ENCODE results near the gene ZNF100.
"Not testable (repeated sequence)": the region's sequence is repeated elsewhere in the genome, so short reads cannot be mapped to it uniquely, and the experiment has no call there.

Gene ZNF100

DNA sequence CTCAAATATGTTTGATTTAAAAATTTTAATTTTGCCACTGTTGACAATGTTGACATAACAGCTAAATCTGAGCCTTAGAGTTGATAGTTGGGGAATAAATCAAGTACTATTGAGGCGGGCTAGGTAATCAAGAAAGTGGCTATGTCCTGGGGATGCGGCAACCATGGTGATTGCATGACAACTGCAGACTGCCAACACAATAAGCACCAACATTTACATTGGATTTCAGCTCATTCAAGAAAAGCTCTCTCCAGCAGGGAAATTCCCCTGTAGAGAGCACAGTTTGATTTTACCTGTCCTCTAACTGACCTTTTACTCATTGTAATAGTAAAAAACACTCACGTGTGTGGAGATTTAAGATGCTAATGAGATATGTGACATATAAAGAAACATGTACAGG, 63.1 kb downstream of the ZNF100 start:
- DNase-seq (ENCODE audit: low read depth in 2 of 2): no peak

DNA sequence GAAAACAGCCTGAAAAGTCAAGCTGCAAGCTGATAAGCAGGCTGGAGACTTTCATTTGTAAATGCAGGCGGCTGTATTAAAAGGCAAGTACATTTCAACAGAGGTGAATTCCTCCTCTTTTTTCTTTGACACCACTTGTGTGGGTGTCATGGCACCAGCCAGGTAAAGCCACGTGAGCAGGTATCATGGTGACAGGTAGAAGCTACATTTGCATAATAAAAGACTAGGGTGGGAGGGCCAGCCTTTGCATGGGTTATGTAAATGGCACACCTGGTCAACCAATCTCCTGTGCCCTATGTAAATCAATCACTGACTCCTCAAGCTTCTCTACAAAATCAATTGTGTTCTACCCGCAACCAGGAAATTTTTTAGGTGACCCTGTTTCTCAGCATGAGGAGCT, 68.2 kb downstream of the ZNF100 start:
- no peak for DNase-seq (ENCODE audit: low read depth in 2 of 2)

DNA sequence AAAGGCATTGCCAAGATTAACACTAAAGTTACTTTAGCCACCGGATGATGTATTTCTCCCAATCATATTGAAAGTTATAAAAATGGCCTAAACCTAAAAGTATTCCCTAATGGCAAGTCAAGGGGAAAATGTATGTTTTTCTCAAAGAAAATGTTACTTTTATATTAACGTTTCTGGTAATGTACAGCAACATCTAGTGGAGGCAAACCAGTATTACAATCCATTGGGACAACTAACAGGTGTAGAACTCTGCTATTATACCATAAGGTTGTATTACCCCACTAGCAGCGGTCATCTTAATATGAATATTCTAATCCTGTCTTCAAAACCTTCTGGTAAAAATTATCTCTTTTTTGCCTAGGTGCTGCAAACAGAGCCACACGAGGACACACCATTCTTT, 69.2 kb downstream of the ZNF100 start:
- DNase-seq (ENCODE audit: low read depth in 2 of 2): no peak

DNA sequence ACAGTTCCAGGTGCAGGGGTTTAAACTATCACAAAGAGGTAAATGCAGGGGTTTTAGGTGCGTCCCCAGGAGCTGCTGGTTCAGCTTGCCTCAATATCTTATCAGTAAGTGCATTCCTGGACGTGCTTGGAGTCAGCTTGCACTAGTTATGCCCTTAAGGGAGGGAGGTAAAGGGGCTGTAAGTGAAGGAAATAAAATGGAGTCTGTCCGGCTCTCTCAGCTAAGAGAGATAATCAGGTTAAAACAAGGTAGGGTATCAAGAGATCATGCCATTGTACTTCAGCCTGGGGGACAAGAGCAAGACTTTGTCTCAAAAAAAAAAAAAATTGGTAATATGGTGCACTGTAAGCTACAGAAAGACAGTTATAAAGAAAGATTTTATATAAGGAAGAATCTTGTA, 69.7 kb downstream of the ZNF100 start:
- no peak for DNase-seq (ENCODE audit: low read depth in 2 of 2)

DNA sequence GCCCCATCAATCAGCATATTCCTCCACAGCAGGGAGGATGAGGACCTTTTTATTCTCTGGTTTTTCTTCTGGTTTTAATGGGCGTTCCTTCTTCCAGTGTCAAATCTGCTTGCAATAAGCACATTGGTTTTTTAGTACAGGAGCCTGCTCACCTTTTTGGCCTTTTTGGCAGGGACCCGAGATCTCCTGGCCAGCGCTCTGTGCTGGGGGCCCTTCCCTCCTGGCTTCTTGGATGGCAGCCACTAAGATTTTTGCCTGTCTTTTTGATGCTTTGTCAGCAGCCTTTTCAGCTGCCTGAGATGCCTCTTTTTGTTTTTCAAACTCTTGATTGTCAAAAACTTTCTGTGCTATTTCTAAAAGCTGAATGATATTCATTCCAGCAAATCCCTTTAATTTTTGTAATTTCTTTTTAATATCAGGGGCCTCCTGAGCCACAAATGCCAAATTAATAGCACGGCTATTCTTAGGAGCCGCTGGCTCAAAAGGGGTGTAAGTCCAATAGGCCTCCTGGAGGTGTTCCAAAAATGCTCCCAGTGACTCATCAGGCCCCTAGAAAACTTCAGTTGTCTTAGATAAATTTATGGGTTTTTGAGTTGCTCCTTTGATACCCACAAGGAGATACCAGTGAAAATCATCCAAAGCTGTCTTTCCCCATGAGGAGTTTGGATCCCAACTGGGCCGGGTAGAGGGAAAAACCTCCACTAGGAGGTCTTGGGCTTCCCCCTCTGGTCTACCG, 73.0 kb downstream of the ZNF100 start:
- no peak for DNase-seq (ENCODE audit: low read depth in 2 of 2)

DNA sequence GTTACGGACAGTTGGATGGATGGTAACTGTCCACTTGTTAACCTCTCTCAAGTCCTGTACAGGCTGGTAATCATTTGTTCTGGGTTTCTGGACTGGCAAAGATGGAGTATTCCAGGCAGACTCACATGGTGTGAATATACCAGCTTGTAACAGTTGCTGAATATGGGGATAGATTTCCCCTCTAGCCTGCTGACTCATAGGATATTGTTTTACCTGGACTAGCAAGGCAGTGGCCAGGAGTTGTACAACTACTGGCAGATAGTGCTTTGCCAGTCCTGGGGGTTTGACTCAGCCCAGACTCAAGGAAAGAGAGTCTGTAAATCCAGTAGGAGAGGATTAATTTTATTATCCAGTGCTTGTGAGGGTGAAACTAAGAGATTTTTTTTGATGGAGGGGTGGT, 74.0 kb downstream of the ZNF100 start:
- DNase-seq (ENCODE audit: low read depth in 2 of 2): no peak

DNA sequence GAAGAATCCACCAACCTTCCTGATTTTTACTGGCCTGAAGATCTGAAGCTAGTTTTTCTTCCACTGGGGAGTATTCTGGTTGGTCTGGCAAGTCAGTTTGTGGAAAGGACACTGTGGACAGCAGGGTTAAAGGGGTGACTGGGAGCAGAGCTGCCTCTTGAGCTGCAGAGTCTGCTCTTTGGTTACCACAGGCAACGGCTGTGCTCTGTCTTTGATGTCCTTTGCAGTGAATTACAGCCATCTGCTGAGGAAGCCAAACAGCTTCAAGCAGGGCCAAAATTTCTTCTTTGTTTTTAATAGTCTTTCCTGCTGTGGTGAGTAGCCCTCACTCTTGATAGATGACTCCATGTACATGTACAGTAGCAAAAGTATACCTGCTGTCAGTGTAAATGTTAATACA, 75.7 kb downstream of the ZNF100 start:
- no peak for DNase-seq (ENCODE audit: low read depth in 2 of 2)

DNA sequence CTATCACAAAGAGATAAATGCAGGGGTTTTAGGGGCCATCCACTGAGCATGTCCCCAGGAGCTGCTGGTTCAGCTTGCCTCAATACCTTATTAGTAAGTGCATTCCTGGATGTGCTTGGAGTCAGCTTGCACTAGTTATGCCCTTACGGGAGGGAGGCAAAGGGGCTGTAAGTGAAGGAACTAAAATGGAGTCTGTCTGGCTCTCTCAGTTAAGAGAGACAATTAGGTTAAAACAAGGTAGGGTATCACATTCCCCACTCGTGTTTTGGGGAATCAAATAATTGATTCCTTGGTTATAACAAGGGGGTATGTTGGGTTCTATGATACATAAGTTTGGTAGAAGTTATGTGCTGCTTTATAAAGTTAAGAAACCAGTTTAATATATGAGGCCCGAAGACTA, 78.9 kb downstream of the ZNF100 start:
- DNase-seq (ENCODE audit: low read depth in 2 of 2): no peak

DNA sequence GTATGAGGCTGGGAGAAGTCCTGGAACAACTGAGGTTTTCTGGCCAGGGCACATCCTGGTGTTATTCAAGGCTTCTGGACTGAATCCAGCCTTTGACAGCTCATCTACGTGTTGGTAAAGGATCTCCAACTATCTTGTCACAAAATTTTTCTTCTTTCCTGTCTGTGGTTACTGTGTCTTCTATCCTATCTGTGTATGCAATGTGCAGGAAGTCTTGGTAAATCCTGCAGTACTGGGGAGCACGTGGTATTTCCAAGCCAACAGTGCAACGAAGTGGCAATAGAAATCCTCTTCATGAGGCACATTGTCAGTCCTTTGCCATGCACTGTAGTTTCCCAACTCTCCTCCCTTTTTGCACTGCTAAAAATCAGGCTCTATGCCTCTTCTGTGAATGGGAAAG, 86.7 kb downstream of the ZNF100 start:
- no peak for DNase-seq (ENCODE audit: low read depth in 2 of 2)

DNA sequence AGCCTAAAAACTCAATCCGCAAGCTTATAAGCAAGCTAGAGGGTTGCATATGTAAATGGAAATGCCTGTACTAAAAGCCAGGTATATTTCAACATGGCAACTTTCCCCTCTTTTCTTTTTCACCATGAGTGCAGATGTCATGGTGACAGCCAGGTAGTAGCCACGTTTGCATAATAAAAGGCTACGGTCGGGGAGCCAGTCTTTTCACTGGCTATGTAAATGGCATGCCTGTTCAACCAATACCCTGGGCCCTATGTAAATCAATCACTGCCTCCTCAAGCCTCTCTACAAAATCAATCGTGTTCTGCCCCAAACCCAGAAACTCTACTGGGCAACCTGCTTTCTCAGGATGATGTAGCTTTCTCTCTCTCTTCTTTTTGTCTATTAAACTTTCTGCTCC, 87.4 kb downstream of the ZNF100 start:
- DNase-seq (ENCODE audit: low read depth in 2 of 2): no peak

DNA sequence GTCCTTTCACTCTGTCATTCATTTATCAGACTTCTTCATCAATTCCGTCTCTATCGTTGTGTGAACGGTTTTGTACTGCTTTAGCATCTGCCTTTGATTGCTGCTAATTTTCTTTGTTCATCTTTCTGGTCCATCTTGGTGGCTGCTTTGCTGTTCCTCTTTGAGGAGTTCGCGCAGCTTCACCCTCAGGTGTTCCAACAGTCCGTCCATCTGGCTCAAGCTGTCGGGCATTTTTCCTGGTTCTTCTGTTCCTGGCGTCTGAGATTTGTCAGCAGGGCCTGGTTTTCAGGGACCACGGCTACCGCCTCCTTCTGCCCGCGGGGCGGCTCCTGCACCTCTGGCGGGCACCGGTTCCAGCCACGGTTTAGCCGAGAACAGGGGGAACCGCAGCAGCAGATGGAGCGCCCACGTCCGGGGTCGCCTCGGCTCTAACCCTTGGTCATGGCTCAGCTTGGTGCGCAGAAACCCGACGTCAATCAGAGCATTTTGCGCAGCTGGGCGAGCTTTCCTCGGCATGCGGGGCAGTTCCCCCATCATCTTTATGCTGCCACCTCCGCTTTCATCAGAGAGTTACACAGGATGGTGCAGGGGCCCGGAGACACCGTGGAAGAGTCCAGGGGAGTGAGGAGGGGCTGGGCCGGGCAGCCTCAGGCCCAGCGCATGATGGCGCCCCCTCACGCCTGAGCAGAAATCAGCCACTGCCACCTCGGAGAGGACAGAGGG, 89.5 kb downstream of the ZNF100 start:
- DNase-seq (ENCODE audit: low read depth in 2 of 2): no peak

DNA sequence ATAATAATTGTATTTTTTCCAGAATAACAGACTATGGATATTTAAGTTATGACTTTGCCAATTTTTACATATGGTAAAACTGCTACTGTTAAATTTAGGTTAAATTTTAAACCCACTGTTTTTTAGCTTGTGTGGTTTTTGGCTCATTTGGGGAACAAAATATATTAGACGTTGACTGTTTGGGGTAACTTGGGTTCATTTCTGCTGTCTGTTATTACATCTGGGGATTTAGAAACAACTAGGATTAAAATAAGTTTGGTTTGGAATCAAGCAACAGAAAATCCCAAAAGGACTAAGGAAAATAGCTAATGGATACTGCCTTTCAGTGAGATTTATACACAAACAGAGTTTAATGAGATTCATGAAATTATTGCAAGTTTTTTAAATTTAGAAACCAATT, 92.9 kb downstream of the ZNF100 start:
- no peak for DNase-seq (ENCODE audit: low read depth in 2 of 2)

DNA sequence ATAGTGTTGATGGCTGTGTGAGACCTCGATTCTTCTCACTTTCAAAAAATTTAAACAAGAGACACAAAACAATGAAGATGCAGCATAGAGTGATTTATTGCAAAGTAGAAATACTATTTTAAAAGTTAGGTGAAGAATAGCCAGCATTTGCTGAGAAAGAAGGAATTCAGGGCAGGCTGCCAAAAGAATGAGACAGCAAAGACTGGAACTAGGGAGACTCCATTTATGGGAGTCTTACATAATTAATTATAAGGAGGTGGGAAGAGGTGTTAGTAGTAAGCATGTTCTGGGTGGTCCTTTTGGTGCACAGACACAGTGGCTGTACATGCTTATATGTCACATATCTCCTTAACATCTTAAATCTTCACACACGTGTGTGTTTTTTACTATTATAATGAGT, 93.9 kb downstream of the ZNF100 start:
- DNase-seq (ENCODE audit: low read depth in 2 of 2): not testable (repeated sequence)

All from stimulated activated CD4-positive, alpha-beta T cell treated with anti-CD3 and anti-CD28 coated beads, Interleukin-1b, Interleukin-23, amount 100 ng/mL, for 4 hours (primary cell).